ENCODE results near the gene PDCD2L.

DNA sequence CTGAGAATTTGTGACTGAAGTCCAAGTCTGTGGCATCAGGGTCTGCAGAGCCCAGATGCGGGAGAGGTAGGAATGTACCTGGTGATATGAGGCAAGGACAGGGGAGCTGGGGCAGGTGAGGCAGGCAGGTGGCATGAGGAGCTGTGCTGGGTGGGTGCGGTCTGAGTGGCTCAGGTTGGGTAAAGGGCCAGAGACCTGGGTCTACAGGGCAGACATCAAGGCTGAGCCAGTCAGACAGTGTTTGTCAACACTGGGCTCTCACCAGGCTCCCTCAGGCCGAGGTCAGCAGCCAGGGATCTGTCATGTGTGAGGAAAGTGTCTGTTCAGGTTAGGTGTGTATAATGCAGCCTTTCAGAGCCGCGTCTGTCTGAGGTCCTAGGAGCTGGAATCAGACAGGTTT, 20.6 kb upstream of the PDCD2L start:
- TF ChIP-seq, protein P1, sequence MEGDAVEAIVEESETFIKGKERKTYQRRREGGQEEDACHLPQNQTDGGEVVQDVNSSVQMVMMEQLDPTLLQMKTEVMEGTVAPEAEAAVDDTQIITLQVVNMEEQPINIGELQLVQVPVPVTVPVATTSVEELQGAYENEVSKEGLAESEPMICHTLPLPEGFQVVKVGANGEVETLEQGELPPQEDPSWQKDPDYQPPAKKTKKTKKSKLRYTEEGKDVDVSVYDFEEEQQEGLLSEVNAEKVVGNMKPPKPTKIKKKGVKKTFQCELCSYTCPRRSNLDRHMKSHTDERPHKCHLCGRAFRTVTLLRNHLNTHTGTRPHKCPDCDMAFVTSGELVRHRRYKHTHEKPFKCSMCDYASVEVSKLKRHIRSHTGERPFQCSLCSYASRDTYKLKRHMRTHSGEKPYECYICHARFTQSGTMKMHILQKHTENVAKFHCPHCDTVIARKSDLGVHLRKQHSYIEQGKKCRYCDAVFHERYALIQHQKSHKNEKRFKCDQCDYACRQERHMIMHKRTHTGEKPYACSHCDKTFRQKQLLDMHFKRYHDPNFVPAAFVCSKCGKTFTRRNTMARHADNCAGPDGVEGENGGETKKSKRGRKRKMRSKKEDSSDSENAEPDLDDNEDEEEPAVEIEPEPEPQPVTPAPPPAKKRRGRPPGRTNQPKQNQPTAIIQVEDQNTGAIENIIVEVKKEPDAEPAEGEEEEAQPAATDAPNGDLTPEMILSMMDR (IDR thresholded peaks at IDR 0.05) = no peak
- TF ChIP-seq POLR2AphosphoS5 (IDR thresholded peaks at IDR 0.05) (no peak), POLR2A (IDR thresholded peaks at IDR 0.05; ENCODE audit: low read depth) (no peak), EP300 (IDR thresholded peaks at IDR 0.05) (no peak)

Measured in esophagus muscularis mucosa (tissue), 4 donors.